ENCODE results near the gene GNA14. TPM values are rescaled to one million over a fixed set of nuclear protein-coding genes. Genes with fewer than 3 reads are reported as not detected.

The GNA14 gene
- total RNA-seq, 2 experiments from 2014 or later, result not detected

- Mint-ChIP-seq H3K4me1 (no peaks in the 10 kb centered on the region), H3K27ac (no peak overlapping the region)
Measured at GRCh38 chr9:77375956-77376532, 272.1 kb downstream of the GNA14 start.

DNA sequence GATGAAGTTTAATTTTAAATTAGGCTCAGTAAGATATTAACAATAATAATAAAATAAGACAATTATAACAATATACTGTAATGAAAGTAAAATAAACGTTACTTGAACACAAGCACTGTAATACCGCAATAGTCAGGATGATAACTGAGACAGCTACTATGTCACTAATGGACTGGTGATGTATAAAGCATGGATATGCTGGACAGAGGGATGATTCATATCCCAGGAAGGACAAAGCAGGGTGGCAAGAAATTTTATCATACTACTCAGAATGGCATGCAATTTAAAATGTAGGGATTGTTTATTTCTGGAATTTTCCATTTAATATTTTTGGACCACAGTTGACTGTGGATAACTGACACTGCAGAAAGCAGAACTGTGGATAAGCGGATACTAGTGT is 273.9 kb downstream of the GNA14 start:
- H3K27me3 Mint-ChIP-seq, result no peaks in the 10 kb centered on the region
- H3K4me1 Mint-ChIP-seq, result no peaks in the 10 kb centered on the region
- DNase-seq, result no peak
- no peak overlapping the region for H3K27ac Mint-ChIP-seq
- peaks cover 41% of the 10 kb centered on the region for H3K36me3 Mint-ChIP-seq
- H3K4me3 Mint-ChIP-seq, result no peak overlapping the region
- peaks cover 4% of the 10 kb centered on the region for H3K9me3 Mint-ChIP-seq

More at GRCh38 chr9:77375956-77376532, 272.1 kb downstream of the GNA14 start:
- no peak for DNase-seq
- no peak overlapping the region for H3K4me3 Mint-ChIP-seq
- H3K27me3 Mint-ChIP-seq, result no peaks in the 10 kb centered on the region
- peaks cover 3% of the 10 kb centered on the region for H3K9me3 Mint-ChIP-seq
- H3K36me3 Mint-ChIP-seq, result peaks cover 29% of the 10 kb centered on the region

Measured in activated naive CD8-positive, alpha-beta T cell treated with anti-CD3 and anti-CD28 coated beads for 36 hours (primary cell).